ENCODE data around the gene ASMTL.

DNA sequence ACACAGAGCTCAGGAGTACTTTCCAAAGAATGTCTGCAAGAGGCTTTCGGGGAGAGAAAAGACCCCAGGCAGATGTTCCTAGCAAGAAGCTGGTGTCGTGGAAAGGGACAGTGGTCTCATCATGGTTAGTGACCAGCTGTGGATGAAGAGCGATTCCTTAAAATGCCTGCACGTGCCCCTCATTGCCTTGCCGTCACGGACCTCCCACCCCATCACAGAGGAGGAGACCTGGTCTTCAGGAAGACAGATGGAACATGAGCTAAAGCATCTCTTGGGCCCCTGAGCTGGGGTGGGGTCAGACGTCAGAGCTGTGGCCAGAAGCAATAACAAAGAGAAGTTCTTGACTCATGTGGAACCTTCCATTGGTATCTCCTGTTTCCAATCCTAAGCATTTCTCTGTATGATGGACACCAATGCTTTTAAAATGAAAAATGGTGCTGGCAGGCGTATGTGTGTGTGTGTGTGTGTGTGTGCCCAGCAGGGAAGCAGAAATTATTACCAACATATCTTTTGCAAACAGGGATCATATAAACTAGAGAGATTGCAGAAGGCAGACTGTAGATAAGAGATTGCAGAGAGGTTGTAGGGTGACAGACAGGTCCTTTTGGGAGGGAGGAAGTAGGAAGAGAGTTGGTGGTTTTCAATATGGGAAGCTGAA is 25.2 kb upstream of the ASMTL start:
- TF ChIP-seq ZNF331 (CRISPR knock-in tag; IDR thresholded peaks at IDR 0.05; ENCODE audit: low read depth) = no peak
- TF ChIP-seq, protein P1, sequence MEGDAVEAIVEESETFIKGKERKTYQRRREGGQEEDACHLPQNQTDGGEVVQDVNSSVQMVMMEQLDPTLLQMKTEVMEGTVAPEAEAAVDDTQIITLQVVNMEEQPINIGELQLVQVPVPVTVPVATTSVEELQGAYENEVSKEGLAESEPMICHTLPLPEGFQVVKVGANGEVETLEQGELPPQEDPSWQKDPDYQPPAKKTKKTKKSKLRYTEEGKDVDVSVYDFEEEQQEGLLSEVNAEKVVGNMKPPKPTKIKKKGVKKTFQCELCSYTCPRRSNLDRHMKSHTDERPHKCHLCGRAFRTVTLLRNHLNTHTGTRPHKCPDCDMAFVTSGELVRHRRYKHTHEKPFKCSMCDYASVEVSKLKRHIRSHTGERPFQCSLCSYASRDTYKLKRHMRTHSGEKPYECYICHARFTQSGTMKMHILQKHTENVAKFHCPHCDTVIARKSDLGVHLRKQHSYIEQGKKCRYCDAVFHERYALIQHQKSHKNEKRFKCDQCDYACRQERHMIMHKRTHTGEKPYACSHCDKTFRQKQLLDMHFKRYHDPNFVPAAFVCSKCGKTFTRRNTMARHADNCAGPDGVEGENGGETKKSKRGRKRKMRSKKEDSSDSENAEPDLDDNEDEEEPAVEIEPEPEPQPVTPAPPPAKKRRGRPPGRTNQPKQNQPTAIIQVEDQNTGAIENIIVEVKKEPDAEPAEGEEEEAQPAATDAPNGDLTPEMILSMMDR (conservative IDR thresholded peaks at IDR 0.05; ENCODE audit: low read depth in 2 of 2) = no peak
- TF ChIP-seq, protein P2, sequence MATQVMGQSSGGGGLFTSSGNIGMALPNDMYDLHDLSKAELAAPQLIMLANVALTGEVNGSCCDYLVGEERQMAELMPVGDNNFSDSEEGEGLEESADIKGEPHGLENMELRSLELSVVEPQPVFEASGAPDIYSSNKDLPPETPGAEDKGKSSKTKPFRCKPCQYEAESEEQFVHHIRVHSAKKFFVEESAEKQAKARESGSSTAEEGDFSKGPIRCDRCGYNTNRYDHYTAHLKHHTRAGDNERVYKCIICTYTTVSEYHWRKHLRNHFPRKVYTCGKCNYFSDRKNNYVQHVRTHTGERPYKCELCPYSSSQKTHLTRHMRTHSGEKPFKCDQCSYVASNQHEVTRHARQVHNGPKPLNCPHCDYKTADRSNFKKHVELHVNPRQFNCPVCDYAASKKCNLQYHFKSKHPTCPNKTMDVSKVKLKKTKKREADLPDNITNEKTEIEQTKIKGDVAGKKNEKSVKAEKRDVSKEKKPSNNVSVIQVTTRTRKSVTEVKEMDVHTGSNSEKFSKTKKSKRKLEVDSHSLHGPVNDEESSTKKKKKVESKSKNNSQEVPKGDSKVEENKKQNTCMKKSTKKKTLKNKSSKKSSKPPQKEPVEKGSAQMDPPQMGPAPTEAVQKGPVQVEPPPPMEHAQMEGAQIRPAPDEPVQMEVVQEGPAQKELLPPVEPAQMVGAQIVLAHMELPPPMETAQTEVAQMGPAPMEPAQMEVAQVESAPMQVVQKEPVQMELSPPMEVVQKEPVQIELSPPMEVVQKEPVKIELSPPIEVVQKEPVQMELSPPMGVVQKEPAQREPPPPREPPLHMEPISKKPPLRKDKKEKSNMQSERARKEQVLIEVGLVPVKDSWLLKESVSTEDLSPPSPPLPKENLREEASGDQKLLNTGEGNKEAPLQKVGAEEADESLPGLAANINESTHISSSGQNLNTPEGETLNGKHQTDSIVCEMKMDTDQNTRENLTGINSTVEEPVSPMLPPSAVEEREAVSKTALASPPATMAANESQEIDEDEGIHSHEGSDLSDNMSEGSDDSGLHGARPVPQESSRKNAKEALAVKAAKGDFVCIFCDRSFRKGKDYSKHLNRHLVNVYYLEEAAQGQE (IDR thresholded peaks at IDR 0.05; ENCODE audit: unreplicated experiment) = no peak
- no peak for TF ChIP-seq POLR2AphosphoS5 (IDR thresholded peaks at IDR 0.05; ENCODE audit: low read depth)
- no peak for TF ChIP-seq EZH2 (IDR thresholded peaks at IDR 0.05; ENCODE audit: low read depth, unreplicated experiment)
- no peak for TF ChIP-seq EZH2phosphoT487 (IDR thresholded peaks at IDR 0.05; ENCODE audit: unreplicated experiment)
- TF ChIP-seq JUNB (IDR thresholded peaks at IDR 0.05; ENCODE audit: unreplicated experiment) = no peak

Data from GM23338 (cell line).